GM12892 (cell line): ENCODE results near the gene DNMT3A.

Source experiments
- POLR2A ChIP-seq: IDR thresholded peaks from 2 replicates; pipeline ENCODE4 v1.6.1; 2011; ENCODE audit warnings: low read depth, low read length, control low read depth
- POLR2AphosphoS5 ChIP-seq: IDR thresholded peaks from 2 replicates; pipeline ENCODE4 v1.6.1; 2011; ENCODE audit warnings: low read depth, low read length, control low read depth
- TAF1 ChIP-seq: IDR thresholded peaks from 2 replicates; pipeline ENCODE4 v1.6.1; 2011; ENCODE audit warnings: low read depth, mild to moderate bottlenecking, control low read depth, low read length, borderline replicate concordance

- TF ChIP-seq POLR2AphosphoS5: no peak
- TF ChIP-seq POLR2A: no peak
- no peak for TF ChIP-seq TAF1
Measured at GRCh38 chr2:25292408-25292807, 49.3 kb downstream of the DNMT3A start.
